Activated CD4-positive, alpha-beta T cell treated with anti-CD3 and anti-CD28 coated beads for 36 hours (primary cell): Measurements from ENCODE around the gene BACH2. TPM values are rescaled to one million over a fixed set of nuclear protein-coding genes. Genes with fewer than 3 reads are reported as not detected.
"Not testable (repeated sequence)": the region's sequence is repeated elsewhere in the genome, so short reads cannot be mapped to it uniquely, and the experiment has no call there.

Experiments used
- ATAC-seq: fragments of 200-7000 bp; cut with Tn5 transposase; one replicate; pipeline ENCODE4 v1.10.0; 2021; ENCODE audit warnings: mild to moderate bottlenecking, moderate library complexity
- CTCF ChIA-PET: fragments of 350-600 bp; sonication (Branson Sonifier 250); formaldehyde crosslinking; loops from one replicate; lab custom pipeline; 2021; ENCODE audit warnings: antibody characterized with exemption; lab: Charles Lee
- POLR2A ChIA-PET: fragments of 350-600 bp; sonication (Branson Sonifier 250); formaldehyde crosslinking; loops from one replicate; lab custom pipeline; 2021; ENCODE audit warnings: antibody characterized with exemption, inconsistent platforms; lab: Charles Lee
- DNase-seq: peaks from one replicate; pipeline ENCODE4 v3.0.0-alpha.2; 2020
- H3K27ac Mint-ChIP-seq: one replicate; pipeline ENCODE4 v1.8.0; 2021; ENCODE audit warnings: mixed read lengths
- H3K27me3 Mint-ChIP-seq: one replicate; pipeline ENCODE4 v1.8.0; 2021; ENCODE audit warnings: mixed read lengths
- H3K36me3 Mint-ChIP-seq: one replicate; pipeline ENCODE4 v1.8.0; 2021; ENCODE audit warnings: low read depth, mixed read lengths
- H3K4me1 Mint-ChIP-seq: one replicate; pipeline ENCODE4 v1.8.0; 2021; ENCODE audit warnings: mixed read lengths
- H3K4me3 Mint-ChIP-seq: one replicate; pipeline ENCODE4 v1.8.0; 2021; ENCODE audit warnings: mild to moderate bottlenecking, moderate library complexity, mixed read lengths
- H3K9me3 Mint-ChIP-seq: one replicate; pipeline ENCODE4 v1.8.0; 2021; ENCODE audit warnings: low read depth, mixed read lengths
- intact Hi-C, 2 experiments: fragments of 100-400 bp; cut with DNase I in 1 of 2; cut with micrococcal nuclease in 1 of 2; formaldehyde crosslinking; loops; one replicate each; pipeline versions ENCODE4 v1.14.2 to v1.15.1; 2022 to 2024; cut with DNase I, micrococcal nuclease
- total RNA-seq, 2 experiments: library from RNA; stranded (reverse); gene quantifications; one replicate each; pipeline ENCODE4 v1.2.3, GENCODE V29; 2021

Gene BACH2
- total RNA-seq, 2 experiments from 2014 or later = 74.7 to 87.3 TPM

DNA sequence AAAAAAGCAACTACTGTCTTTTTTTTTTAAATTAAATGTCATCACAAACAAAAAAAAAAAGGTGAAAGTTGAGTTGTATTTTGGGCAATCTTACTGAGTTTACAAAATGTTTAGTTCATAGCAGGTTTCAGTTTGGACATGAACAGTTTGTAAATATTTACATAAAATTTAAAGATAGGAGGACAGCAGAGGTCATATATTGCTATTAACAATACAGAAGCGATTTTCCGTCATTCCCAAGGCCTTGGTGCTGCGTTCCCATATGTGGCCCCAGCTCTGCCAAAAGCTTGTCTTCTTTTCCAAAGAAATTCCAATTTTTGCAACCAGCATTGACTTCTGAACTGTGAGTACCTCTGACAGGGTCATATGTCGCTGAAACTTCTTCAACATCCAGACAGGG lies 5.1 kb downstream of the BACH2 start:
- Mint-ChIP-seq H3K27ac (peak overlapping the region; percentile 100), H3K27me3 (no peaks in the 10 kb centered on the region), H3K4me3 (peak overlapping the region; percentile 86), H3K36me3 (peaks cover 84% of the 10 kb centered on the region), H3K4me1 (peaks cover 72% of the 10 kb centered on the region), H3K9me3 (peaks cover 2% of the 10 kb centered on the region)
- ATAC-seq (no peak), DNase-seq (no peak)
- intact Hi-C loops = loop anchor here (5.0 to 10.0 kb wide), 2 partner anchors 349 to 857 kb away; partner anchors contain the start of gene ANKRD6 (in 1 of the 2)
- POLR2A ChIA-PET = interaction anchor here (0.5 kb wide), 1 partner anchor 12 kb away, joined by 6 read pairs; no protein-coding TSS in a partner anchor
- CTCF ChIA-PET = interaction anchor here (0.7 to 4.5 kb wide), 6 partner anchors 17 to 184 kb away, joined by 3 to 19 read pairs (median 4); no protein-coding TSS in a partner anchor

DNA sequence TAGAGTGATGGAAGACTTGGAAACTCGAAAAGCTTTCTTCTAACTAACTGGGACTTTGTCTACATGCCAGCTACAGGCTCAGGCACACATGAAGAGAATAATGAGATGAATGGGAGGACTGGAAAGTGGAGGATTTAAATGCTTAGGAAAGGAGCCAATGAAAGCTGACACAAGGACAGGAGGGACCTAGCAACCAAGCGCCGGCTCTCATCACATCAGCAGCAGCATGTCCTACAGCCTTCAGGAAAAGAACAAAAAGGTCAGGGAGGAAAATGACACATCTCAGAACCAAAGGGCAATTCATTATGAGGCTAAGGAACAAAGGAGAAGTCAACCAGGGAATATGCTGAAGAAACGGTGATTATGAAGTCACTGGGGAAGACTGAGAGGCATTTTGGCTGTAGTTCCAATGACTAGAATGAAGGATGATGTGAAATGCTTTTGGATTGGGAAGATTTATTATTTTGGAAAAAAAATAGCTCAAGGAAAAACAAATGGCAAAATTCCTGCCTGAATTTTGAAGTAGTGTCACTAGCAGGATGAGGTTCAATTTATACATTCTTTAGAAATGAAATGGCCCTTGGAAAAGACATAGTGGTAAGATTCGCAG lies 5.7 kb downstream of the BACH2 start:
- ChIA-PET CTCF (interaction anchor here (0.6 to 4.5 kb wide), 9 partner anchors 17 to 186 kb away, joined by 3 to 19 read pairs (median 4); no protein-coding TSS in a partner anchor), POLR2A (interaction anchor here (0.5 to 1.0 kb wide), 3 partner anchors 12 to 304 kb away, joined by 3 to 6 read pairs (median 5); no protein-coding TSS in a partner anchor)
- intact Hi-C loops = loop anchor here (5.0 to 10.0 kb wide), 2 partner anchors 349 to 856 kb away; partner anchors contain the start of gene ANKRD6 (in 1 of the 2)
- Mint-ChIP-seq H3K27me3 (no peaks in the 10 kb centered on the region), H3K4me1 (peaks cover 78% of the 10 kb centered on the region), H3K4me3 (peak overlapping the region; percentile 86), H3K36me3 (peaks cover 84% of the 10 kb centered on the region), H3K27ac (peak overlapping the region; percentile 100), H3K9me3 (peaks cover 2% of the 10 kb centered on the region)
- ATAC-seq (no peak), DNase-seq (no peak)

DNA sequence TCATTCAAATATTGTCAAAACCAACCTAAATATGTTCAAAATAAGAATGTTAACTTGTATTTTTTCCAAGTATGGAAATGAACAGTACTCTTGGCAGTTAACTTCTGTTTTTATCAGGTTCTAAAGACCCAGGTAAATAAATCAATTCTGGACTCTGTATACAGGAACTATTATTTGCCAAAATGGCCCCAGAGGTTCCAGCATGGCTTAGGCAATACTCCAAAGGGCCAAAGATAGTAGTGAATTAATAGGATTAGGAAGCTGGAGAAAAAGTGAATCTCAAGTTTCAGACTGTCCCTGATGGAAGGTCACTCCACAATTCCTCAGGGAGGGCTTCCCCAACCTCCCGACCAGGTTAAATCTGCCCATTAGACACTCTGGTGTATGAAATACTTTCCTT lies 6.7 kb downstream of the BACH2 start:
- intact Hi-C loops = loop anchor here (5.0 to 10.0 kb wide), 3 partner anchors 297 to 855 kb away; partner anchors contain the start of genes ANKRD6 (in 1 of the 2) and MAP3K7 (in 1 of the 2)
- ChIA-PET CTCF (interaction anchor here (0.6 to 7.0 kb wide), 8 partner anchors 90 to 350 kb away, joined by 3 to 135 read pairs (median 6); no protein-coding TSS in a partner anchor), POLR2A (no interaction called here)
- H3K36me3 Mint-ChIP-seq = peaks cover 79% of the 10 kb centered on the region
- no peaks in the 10 kb centered on the region for H3K27me3 Mint-ChIP-seq
- ATAC-seq (no peak), DNase-seq (no peak)
- peaks cover 2% of the 10 kb centered on the region for H3K9me3 Mint-ChIP-seq
- peaks cover 88% of the 10 kb centered on the region for H3K4me1 Mint-ChIP-seq
- H3K27ac Mint-ChIP-seq = peak overlapping the region; percentile 100
- H3K4me3 Mint-ChIP-seq = peak overlapping the region; percentile 86

DNA sequence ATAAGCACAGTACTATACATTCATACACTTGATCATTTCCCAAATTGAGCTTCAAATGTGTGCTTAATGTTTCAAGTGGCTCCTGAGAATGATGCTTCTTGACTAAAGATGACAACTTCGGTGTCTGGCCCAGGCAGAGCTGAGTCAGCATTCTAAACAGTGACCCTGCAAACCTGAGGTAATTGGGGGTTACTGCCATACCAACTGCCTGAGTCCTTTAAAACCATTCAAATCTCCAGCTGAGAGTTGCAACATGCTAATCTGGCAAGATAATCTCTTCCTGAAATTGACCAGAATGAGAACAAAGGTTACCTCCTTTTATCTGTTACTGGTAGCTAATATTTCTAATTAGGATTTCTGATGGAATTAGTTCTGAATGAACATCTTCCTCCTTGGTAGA lies 8.2 kb downstream of the BACH2 start:
- ATAC-seq = no peak
- H3K4me1 Mint-ChIP-seq = peaks cover 93% of the 10 kb centered on the region
- H3K9me3 Mint-ChIP-seq = peaks cover 2% of the 10 kb centered on the region
- ChIA-PET POLR2A (interaction anchor here (0.7 kb wide), 1 partner anchor 210 kb away, joined by 3 read pairs; no protein-coding TSS in a partner anchor), CTCF (interaction anchor here (0.6 to 7.0 kb wide), 20 partner anchors 11 to 348 kb away, joined by 3 to 135 read pairs (median 3); no protein-coding TSS in a partner anchor)
- H3K27me3 Mint-ChIP-seq = no peaks in the 10 kb centered on the region
- H3K27ac Mint-ChIP-seq = peak overlapping the region; percentile 100
- peak; percentile 48 for DNase-seq
- H3K36me3 Mint-ChIP-seq = peaks cover 67% of the 10 kb centered on the region
- intact Hi-C loops = loop anchor here (1.0 to 5.0 kb wide), 2 partner anchors 296 to 299 kb away; partner anchors contain the start of gene MAP3K7 (in 1 of the 2)
- H3K4me3 Mint-ChIP-seq = peak overlapping the region; percentile 30

DNA sequence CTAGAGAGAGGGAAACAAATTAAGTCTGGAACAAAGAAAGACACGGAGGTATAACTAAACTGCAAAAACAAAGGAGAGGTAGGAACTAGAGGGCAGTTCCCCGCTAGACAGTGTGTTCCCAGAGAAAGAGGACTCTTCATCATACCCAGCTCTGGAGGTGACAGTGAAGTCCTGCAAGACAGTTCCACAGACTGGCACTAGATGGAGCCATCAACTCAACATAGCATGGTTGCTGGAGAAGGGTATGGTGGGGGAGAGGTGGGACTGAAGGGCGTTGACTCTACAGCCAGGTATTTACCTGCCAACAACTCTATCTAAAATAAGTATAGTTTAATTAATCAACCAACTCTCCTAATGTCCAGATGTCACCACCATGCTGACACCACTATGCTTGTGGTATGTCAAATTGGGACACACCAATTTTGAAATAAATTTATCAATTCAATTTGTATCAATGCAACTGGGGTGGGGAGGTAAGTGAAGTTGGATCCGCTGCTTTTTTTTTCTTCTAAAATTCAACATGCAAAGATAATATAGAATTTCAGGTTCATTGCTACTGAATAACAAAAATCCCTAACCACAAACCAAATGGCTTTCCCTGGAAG lies 9.7 kb downstream of the BACH2 start:
- intact Hi-C loops = loop anchor here (1.0 to 5.0 kb wide), 5 partner anchors 7 to 346 kb away; partner anchors contain the start of gene MAP3K7 (in 1 of the 2)
- Mint-ChIP-seq H3K9me3 (peaks cover 6% of the 10 kb centered on the region), H3K36me3 (peaks cover 68% of the 10 kb centered on the region), H3K27me3 (no peaks in the 10 kb centered on the region), H3K27ac (peak overlapping the region; percentile 95), H3K4me1 (peaks cover 96% of the 10 kb centered on the region), H3K4me3 (peak overlapping the region; percentile 66)
- CTCF ChIA-PET = interaction anchor here (0.6 to 7.0 kb wide), 36 partner anchors 9 to 347 kb away, joined by 3 to 135 read pairs (median 4); no protein-coding TSS in a partner anchor
- ATAC-seq (peak; percentile 40), DNase-seq (peak; percentile 86)
- POLR2A ChIA-PET = interaction anchor here (0.6 to 1.1 kb wide), 3 partner anchors 99 to 1207 kb away, joined by 3 to 4 read pairs (median 4); partner anchors contain the start of gene PNRC1

DNA sequence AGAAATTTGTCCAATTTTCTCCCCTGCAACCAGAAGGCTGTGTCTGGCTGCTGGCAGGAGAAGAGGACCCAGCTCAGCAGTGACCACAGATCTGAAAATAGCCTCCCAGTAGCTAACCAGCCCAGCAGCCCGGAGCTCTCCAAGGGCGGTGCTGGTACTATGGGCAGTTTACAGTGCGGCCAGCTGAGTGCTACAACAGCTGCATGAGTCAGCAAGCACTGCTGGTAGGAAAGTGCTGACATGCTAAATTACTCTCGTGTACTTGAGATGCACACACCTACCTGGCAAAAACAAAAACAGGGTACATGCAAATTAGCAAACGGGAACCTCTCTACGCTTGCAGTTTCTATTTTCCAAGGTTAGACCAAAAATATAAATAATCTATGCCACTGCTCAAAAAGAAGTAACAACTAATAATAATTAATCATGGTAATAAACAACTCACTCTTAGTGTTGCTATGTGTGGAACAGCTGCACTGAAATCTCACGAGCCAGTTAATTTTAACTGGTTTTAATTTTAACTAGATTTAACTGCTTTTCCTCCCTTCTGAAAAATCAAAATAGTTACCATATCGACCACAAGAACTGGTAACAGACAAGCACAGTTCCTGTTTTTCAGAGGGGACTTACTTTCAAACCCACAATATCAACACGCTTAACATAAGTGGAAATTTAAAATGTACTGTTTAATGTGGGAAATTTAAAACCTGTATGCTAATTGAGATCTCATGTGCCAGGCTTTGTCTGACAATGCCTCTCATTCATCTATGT lies 10.8 kb downstream of the BACH2 start:
- peaks cover 6% of the 10 kb centered on the region for H3K9me3 Mint-ChIP-seq
- peaks cover 93% of the 10 kb centered on the region for H3K4me1 Mint-ChIP-seq
- peak overlapping the region; percentile 62 for H3K4me3 Mint-ChIP-seq
- H3K36me3 Mint-ChIP-seq = peaks cover 58% of the 10 kb centered on the region
- no peaks in the 10 kb centered on the region for H3K27me3 Mint-ChIP-seq
- ChIA-PET CTCF (interaction anchor here (0.6 to 7.0 kb wide), 27 partner anchors 10 to 345 kb away, joined by 3 to 135 read pairs (median 5); no protein-coding TSS in a partner anchor), POLR2A (interaction anchor here (0.6 to 2.0 kb wide), 13 partner anchors 10 to 207 kb away, joined by 3 to 15 read pairs (median 4); no protein-coding TSS in a partner anchor)
- intact Hi-C loops = loop anchor here (1.0 to 5.0 kb wide), 8 partner anchors 9 to 345 kb away; partner anchors contain the start of gene MAP3K7 (in 1 of the 2)
- peak; percentile 40 for ATAC-seq
- H3K27ac Mint-ChIP-seq = peak overlapping the region; percentile 95
- DNase-seq = peak; percentile 75

DNA sequence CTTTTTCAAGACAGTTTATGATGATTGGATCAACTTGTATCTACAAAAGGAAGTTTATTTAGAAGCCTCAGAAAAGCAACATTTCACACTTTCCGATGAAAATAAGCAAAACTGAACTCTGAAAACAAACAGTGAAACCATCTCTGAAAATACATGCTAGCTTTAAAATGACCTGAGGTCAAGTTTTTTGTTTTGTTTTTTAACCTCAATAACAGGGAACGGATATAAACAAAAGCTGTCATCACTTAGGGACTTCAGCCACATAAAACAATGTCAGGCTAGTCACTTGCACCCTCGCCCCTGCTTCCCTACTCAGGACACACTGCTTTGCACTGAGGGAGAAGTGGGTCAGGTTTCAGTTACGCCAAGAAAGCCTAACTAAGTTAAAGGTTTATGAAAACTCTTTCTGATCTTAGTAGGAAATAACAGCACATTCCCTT lies 11.6 kb downstream of the BACH2 start:
- peak; percentile 44 for DNase-seq
- Mint-ChIP-seq H3K36me3 (peaks cover 51% of the 10 kb centered on the region), H3K4me1 (peaks cover 90% of the 10 kb centered on the region), H3K27me3 (no peaks in the 10 kb centered on the region), H3K27ac (peak overlapping the region; percentile 95), H3K9me3 (peaks cover 4% of the 10 kb centered on the region), H3K4me3 (peak overlapping the region; percentile 62)
- ChIA-PET POLR2A (interaction anchor here (0.7 to 2.0 kb wide), 23 partner anchors 11 to 206 kb away, joined by 3 to 15 read pairs (median 4); no protein-coding TSS in a partner anchor), CTCF (interaction anchor here (0.6 to 7.0 kb wide), 25 partner anchors 12 to 456 kb away, joined by 3 to 135 read pairs (median 4); no protein-coding TSS in a partner anchor)
- intact Hi-C loops = loop anchor here (1.0 to 5.0 kb wide), 6 partner anchors 35 to 302 kb away; partner anchors contain the start of gene MAP3K7 (in 1 of the 2)
- peak; percentile 27 for ATAC-seq

DNA sequence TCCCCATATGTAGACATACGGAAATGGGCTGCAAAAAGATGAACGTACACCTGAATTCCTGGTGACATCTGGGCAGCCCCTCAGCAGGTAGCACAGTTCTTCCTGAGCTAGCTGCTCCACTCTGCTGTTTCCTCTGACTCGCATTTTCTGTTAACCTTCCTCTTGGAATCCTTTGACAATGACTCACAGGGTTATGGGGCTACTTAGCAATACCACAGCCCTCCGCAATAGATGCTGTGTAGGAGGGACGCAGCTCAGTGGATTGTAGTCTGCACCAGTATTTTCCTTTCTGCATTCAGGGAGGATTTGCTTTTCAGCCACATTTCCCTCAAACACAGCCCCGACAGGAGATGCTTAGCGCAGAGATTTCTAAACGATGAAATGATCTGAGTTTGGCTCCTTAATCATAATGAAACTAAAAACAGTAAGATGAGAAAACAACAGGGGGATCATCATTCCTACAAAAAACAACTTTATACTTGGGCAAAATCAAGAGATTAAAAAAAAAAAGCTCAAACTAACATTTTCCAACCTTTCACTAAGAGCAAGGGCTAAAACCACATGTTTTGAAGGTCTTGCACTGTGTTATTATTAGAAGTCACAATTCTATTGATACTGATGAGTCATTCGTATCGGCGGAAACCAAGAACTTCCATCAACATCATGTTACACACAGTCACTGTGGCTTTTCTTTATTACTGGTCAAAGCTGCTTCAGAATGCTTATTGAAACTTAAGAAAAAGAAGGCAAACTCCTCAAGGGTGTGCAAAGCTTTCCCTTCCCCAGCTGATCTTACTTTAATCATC lies 12.2 kb downstream of the BACH2 start:
- H3K4me3 Mint-ChIP-seq = peak overlapping the region; percentile 62
- ATAC-seq (peak; percentile 67), DNase-seq (peak; percentile 76)
- ChIA-PET CTCF (interaction anchor here (0.5 to 7.0 kb wide), 26 partner anchors 8 to 852 kb away, joined by 3 to 135 read pairs (median 4); no protein-coding TSS in a partner anchor), POLR2A (interaction anchor here (0.7 to 2.0 kb wide), 26 partner anchors 10 to 281 kb away, joined by 3 to 15 read pairs (median 4); no protein-coding TSS in a partner anchor)
- intact Hi-C loops = loop anchor here (1.0 to 5.0 kb wide), 17 partner anchors 10 to 303 kb away; partner anchors contain the start of gene MAP3K7 (in 1 of the 2)
- H3K27me3 Mint-ChIP-seq = no peaks in the 10 kb centered on the region
- H3K36me3 Mint-ChIP-seq = peaks cover 45% of the 10 kb centered on the region
- peaks cover 89% of the 10 kb centered on the region for H3K4me1 Mint-ChIP-seq
- H3K27ac Mint-ChIP-seq = peak overlapping the region; percentile 95
- peaks cover 4% of the 10 kb centered on the region for H3K9me3 Mint-ChIP-seq

DNA sequence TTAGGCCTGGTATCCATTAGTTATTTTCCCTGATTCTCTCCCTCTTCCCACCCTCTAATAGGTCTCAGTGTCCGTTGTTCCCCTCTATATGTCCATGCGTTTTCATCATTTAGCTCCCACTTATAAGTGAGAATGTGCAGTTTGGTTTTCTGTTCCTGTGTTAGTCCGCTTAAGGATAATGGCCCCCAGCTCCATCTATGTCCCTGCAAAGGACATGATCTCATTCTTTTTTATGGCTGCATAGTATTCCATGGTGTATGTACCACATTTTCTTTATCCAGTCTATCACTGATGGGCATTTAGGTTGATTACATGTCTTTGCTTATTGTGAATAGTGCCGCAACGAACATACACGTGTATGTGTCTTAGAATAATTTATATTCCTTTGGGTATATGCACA lies 14.4 kb downstream of the BACH2 start:
- H3K4me3 Mint-ChIP-seq, H3K9me3 Mint-ChIP-seq, intact Hi-C loops, ATAC-seq, CTCF ChIA-PET, DNase-seq, POLR2A ChIA-PET, H3K27me3 Mint-ChIP-seq: not testable (repeated sequence)
- peaks cover 88% of the 10 kb centered on the region for H3K4me1 Mint-ChIP-seq
- peaks cover 38% of the 10 kb centered on the region for H3K36me3 Mint-ChIP-seq
- H3K27ac Mint-ChIP-seq = peak overlapping the region; percentile 81
